ENCODE measurements around the gene KRT85.

DNA sequence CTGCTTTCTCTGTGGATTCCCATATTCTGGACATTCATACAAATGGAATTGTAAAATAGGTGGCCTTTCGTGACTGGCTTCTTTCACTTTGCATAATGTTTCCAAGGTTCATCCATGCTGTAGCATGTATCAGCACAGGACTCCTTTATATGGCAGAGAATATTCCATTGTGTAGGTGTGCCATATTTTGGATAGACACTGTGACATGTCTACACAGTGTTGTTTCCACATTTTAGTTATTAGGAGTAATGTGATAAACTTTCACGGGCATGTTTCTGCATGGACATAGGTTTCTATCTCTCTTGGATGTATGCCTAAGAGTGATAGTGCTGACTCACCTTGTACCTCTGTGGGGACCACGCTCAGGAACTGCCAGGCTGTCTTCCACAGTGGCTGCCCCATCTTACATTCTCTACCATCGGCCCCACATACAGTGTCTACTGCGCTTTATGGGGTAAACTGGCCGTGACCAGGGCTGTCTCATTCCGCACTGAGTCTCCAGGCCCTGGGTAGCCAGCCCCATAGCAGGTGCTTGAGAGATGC is 25.3 kb upstream of the KRT85 start:
- TF ChIP-seq, protein P1, sequence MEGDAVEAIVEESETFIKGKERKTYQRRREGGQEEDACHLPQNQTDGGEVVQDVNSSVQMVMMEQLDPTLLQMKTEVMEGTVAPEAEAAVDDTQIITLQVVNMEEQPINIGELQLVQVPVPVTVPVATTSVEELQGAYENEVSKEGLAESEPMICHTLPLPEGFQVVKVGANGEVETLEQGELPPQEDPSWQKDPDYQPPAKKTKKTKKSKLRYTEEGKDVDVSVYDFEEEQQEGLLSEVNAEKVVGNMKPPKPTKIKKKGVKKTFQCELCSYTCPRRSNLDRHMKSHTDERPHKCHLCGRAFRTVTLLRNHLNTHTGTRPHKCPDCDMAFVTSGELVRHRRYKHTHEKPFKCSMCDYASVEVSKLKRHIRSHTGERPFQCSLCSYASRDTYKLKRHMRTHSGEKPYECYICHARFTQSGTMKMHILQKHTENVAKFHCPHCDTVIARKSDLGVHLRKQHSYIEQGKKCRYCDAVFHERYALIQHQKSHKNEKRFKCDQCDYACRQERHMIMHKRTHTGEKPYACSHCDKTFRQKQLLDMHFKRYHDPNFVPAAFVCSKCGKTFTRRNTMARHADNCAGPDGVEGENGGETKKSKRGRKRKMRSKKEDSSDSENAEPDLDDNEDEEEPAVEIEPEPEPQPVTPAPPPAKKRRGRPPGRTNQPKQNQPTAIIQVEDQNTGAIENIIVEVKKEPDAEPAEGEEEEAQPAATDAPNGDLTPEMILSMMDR (IDR thresholded peaks at IDR 0.05; ENCODE audit: low read length) = no peak
- TF ChIP-seq EZH2phosphoT487 (IDR thresholded peaks at IDR 0.05; ENCODE audit: low read length) = no peak
- TF ChIP-seq EZH2 (optimal IDR thresholded peaks at IDR 0.05; ENCODE audit: low read depth, low read length) = no peak
